K562 treated with DMSO at 1 percent for 24 hours (cell line): ENCODE results near the gene MAML1. TPM values are rescaled to one million over a fixed set of nuclear protein-coding genes. Genes with fewer than 3 reads are reported as not detected.

Experiments
- total RNA-seq: library from RNA; unstranded; fragments of 300-600 nt; gene quantifications from 2 replicates; pipeline ENCODE4 v1.2.3, GENCODE V29; 2022; ENCODE audit warnings: low read depth; ENCODE audit not compliant: insufficient read depth

The MAML1 gene, protein sequence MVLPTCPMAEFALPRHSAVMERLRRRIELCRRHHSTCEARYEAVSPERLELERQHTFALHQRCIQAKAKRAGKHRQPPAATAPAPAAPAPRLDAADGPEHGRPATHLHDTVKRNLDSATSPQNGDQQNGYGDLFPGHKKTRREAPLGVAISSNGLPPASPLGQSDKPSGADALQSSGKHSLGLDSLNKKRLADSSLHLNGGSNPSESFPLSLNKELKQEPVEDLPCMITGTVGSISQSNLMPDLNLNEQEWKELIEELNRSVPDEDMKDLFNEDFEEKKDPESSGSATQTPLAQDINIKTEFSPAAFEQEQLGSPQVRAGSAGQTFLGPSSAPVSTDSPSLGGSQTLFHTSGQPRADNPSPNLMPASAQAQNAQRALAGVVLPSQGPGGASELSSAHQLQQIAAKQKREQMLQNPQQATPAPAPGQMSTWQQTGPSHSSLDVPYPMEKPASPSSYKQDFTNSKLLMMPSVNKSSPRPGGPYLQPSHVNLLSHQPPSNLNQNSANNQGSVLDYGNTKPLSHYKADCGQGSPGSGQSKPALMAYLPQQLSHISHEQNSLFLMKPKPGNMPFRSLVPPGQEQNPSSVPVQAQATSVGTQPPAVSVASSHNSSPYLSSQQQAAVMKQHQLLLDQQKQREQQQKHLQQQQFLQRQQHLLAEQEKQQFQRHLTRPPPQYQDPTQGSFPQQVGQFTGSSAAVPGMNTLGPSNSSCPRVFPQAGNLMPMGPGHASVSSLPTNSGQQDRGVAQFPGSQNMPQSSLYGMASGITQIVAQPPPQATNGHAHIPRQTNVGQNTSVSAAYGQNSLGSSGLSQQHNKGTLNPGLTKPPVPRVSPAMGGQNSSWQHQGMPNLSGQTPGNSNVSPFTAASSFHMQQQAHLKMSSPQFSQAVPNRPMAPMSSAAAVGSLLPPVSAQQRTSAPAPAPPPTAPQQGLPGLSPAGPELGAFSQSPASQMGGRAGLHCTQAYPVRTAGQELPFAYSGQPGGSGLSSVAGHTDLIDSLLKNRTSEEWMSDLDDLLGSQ
- 18.6 and 19.4 TPM in 2 replicates for total RNA-seq

DNA sequence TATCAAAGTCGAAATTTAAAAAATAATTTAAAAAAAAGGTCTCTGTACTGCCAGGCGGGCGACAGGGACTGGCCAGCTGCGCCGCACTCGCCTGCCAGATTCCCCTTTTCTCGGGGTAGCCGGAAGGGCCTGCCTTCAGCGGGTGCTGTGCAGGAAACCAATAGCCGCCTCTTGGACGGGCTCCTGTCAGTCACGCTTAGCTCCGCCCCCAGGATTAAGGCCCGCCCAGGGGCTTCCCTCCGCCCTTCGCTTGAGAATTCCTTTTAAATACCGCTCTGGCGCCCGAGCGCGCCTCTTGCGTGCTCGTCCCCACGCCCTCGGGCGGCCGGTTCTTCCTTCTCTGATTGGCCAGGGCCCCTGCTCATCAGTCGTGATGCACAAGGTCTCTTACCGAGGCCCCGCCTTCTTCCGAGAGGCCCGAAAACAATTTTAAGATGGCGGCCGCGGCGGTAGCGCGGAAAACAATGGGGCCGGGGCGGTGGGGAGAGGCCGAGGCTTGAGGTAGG lies at the start of gene MAML1:
Gene MAML1, plus strand, starts transcription at position 411 of the 506 bp plus-strand sequence. CDS start 291 bp downstream, outside the sequence.

DNA sequence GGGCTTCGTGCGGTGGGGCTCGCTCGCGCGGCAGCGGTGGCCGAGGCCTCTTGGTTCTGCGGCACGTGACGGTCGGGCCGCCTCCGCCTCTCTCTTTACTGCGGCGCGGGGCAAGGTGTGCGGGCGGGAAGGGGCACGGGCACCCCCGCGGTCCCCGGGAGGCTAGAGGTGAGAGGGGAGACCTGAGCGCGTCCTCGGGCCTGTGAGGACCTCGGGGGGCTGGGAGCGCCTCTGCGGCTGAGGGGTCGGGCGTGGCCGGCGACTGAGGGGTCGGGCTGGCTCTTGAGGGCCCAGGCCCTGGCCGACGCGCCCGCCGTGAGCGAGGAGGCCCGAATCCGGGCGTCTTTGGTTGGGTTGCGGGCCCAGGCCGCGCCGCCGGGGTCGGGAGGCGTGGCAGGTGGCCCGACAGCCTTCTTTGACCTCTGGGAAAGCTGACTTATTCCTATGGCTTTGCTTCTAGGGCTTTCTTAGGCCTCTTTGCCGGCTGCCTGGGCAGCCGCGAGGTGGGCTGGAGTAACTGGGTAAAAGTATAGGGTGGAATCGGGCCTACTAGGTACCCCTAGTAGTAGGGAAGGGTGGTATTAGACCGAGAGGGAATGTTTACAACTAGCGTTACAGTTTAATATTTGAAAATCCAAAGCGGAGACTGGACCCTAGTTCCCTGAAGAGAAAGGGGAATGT lies 33.5 kb upstream of the MAML1 start, which contains the start of gene CANX:
Gene CANX, plus strand, starts transcription at position 33 of the 681 bp plus-strand sequence. CDS start 6,715 bp downstream, outside the sequence.

DNA sequence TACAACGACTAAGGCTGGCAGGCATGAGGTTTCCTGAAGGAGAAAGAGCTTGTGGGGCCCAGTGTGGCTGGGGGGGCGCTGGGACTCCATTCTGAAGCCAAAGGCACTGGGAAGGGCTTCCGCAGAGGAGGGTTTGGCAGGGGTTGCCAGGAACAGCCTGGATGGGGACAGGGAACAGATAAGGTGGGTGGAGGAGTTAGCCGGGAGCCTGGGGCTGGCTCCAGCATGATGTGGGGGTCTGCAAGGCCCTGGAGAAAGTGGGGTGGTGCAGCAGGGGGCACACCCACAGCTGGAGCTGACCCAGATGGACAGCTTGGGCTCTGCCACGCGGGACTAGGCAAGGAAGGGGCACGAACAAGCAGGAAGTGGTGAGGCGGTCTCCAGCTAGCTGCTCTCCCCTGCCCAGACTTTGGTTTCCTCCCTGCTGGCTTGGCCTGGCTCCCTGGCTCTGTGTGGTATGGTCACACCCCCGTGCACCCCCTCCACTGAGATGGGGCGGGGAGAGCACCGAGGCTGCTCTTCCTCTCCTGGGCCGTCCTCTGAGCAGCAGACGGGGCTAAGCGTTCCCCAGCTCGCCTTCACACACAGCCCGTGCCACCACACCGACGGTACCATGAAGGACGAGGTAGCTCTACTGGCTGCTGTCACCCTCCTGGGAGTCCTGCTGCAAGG lies 61.0 kb downstream of the MAML1 start, which contains the start of gene LTC4S:
Gene LTC4S, plus strand, starts transcription at position 519 of the 672 bp plus-strand sequence. Its CDS starts 95 bp downstream, at position 614.

DNA sequence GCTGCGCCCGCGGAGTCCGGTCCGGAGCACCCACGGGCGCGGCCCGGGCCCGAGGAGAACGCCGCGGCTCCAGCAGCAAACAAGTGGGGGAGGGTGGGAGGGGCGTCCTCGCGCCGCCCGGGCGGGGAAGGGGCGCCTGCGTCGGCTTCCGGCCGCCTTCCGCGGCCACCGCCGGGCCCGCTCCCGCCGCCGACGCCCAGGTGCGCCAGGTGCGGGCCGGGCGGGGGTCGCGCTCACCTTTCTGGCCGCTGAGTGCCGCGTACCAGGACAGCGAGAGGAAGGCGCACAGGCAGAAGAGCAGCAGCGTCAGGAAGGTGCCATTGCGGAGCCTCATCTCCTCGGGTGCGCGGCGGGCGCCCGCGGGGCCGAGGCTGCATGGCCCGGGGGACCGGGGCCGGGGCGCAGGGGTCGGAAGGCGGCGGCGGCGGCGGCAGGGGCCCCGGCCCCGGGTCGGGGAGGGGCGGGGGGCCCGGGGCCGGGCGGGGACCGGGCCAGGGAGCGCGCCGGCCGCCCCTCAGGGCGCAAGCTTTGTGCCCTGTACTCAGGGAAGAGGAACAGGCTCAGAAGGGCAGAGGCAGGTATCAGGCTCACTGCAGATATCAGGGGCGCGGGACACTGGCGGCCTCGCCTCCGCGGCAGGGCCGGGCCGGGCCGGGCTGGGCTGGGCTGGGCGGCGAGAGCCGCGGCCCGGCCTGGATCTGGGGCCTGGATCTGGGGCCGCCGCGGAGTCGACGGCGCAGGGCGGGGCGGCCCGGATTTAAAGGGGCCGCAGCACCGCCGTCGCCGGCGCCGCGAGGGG lies 73.8 kb downstream of the MAML1 start, which contains the start of gene MGAT4B:
Gene MGAT4B, minus strand, starts transcription at position 617 of the 799 bp plus-strand sequence. Its CDS starts 283 bp downstream, at position 334.

DNA sequence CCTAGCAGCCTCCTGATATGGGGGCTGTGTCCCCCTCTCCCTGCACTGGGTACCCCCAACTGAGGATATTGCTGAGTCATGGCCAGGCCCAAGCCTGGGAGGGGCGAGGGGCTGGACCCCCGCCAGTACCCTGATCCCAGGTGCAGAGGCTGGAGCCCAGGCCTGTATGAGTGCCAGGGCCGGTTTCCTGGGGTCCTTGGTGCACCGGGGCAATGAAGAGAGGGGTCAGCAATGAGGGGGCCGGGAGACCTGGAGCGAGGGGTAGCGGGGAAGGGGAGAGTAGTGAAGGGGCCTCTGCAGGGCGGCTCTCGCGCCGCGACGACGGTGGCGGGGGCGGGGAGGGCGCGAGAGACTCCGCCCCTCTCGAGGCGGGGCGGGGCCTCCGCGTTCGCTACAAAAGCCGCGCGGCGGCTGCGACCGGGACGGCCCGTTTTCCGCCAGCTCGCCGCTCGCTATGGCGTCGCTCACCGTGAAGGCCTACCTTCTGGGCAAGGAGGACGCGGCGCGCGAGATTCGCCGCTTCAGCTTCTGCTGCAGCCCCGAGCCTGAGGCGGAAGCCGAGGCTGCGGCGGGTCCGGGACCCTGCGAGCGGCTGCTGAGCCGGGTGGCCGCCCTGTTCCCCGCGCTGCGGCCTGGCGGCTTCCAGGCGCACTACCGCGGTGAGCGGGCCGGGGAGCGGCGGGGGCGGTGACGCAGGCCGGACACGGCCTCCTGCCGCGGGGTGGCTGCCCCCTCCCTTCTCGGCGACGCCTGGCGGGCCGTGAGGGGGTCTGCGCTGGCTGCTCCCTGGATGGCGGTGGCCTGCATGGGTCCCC lies 88.1 kb downstream of the MAML1 start, which contains the start of gene SQSTM1:
Gene SQSTM1, plus strand, starts transcription at position 423 of the 815 bp plus-strand sequence. Its CDS starts 32 bp downstream, at position 455.

Other genes starting within 250 kb of the MAML1 start
- 24.5 and 25.2 TPM in 2 replicates for gene RUFY1, start 182.3 kb upstream of the MAML1 start, total RNA-seq
- 150 and 166 TPM in 2 replicates for gene HNRNPH1, start 109.2 kb upstream of the MAML1 start, total RNA-seq
- not detected in 2 replicates for gene CBY3, start 51.8 kb upstream of the MAML1 start, total RNA-seq
- gene CANX, start 33.9 kb upstream of the MAML1 start, total RNA-seq: 237 and 247 TPM in 2 replicates
- gene LTC4S, start 61.2 kb downstream of the MAML1 start, total RNA-seq: not detected in 2 replicates
- gene MGAT4B, start 74.0 kb downstream of the MAML1 start, total RNA-seq: 209 and 228 TPM in 2 replicates
- 617 and 671 TPM in 2 replicates for gene SQSTM1, start 88.1 kb downstream of the MAML1 start, total RNA-seq
- gene MRNIP, start 126.0 kb downstream of the MAML1 start, total RNA-seq: 19.1 and 21.7 TPM in 2 replicates
- gene TBC1D9B, start 175.1 kb downstream of the MAML1 start, total RNA-seq: 43.6 and 50.5 TPM in 2 replicates